H54 (cell line): ENCODE measurements around the gene ELFN2.
A peak's percentile ranks its signal among the peaks of the same experiment; 100 is the strongest.
"Not testable (repeated sequence)": the region's sequence is repeated elsewhere in the genome, so short reads cannot be mapped to it uniquely, and the experiment has no call there.

Experiments used
- DNase-seq: peaks from one replicate; pipeline ENCODE4 v3.0.0; 2011; ENCODE audit warnings: low spot score, mixed read lengths; ENCODE audit not compliant: insufficient read length
- FAIRE-seq: peaks from 3 replicates; lab custom pipeline; 2011; peaks lifted over from hg19 to GRCh38; lab: Jason Lieb, UNC
- POLR2A ChIP-seq: IDR thresholded peaks from 2 replicates; pipeline ENCODE4 v1.6.1; 2011; ENCODE audit warnings: low read depth, mild to moderate bottlenecking, low read length

The ELFN2 gene

DNA sequence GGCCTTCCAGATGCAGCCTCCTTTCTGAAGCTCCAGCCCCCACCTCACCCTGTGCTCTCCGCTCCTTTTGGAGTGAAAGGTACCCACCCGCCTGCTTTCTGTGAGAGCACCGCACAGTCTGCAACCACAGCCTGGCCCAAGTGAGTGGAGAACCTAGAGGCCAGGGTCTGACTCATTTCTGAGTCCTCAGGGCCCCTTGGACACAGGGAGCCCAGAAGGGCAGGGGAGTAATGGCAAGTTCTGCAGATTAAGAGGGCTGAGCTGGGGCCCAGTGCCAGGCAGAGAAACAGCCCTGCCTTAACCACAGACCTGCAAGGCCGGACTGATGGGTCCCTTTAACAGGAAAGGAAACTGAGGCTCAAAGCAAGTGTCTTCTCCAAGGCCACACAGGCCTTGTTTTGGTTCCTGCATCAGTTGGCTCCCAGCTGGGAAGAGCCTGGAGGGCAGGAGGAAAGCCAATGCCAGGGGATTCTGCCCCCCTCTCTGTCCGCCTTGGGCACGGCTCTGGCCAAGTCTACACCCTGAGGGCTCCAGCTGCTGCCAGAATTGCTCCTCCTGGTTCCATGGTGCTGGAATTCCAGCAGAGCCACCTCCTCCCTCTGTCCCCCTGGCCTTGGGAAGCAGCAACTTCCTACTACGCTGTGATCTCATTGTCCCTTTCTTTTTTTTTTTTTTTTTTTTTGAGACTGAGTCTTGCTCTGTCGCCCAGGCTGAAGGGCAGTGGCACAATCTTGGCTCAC is 89.9 kb downstream of the ELFN2 start:
- TF ChIP-seq POLR2A: no peak
- peak; percentile 89 for FAIRE-seq
- DNase-seq: peak; percentile 88

- DNase-seq (no peak), FAIRE-seq (no peak)
- TF ChIP-seq POLR2A: no peak
These were observed 90.7 kb downstream of the ELFN2 start for GRCh38 chr22:37336579-37336978.

DNA sequence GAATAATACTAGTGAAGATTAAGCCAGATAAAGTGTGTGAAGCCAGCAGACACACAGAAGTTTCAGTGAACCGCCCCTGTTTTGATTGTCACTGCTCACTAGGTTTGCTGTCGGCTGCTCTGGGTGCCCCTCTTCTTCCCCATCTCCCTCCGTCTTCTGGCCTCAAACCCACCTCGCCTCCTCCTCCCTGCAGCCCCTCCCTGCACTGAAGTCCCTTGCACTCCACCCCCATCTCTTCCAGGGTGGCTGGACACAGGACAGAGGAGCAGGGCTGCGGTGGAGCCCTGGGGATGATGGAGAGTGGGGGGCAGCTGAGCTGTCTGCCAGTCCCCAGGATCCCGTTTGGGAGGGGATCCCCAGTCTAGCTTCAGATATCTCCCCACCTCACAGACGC is 91.5 kb downstream of the ELFN2 start:
- DNase-seq: no peak
- TF ChIP-seq POLR2A: no peak
- no peak for FAIRE-seq

DNA sequence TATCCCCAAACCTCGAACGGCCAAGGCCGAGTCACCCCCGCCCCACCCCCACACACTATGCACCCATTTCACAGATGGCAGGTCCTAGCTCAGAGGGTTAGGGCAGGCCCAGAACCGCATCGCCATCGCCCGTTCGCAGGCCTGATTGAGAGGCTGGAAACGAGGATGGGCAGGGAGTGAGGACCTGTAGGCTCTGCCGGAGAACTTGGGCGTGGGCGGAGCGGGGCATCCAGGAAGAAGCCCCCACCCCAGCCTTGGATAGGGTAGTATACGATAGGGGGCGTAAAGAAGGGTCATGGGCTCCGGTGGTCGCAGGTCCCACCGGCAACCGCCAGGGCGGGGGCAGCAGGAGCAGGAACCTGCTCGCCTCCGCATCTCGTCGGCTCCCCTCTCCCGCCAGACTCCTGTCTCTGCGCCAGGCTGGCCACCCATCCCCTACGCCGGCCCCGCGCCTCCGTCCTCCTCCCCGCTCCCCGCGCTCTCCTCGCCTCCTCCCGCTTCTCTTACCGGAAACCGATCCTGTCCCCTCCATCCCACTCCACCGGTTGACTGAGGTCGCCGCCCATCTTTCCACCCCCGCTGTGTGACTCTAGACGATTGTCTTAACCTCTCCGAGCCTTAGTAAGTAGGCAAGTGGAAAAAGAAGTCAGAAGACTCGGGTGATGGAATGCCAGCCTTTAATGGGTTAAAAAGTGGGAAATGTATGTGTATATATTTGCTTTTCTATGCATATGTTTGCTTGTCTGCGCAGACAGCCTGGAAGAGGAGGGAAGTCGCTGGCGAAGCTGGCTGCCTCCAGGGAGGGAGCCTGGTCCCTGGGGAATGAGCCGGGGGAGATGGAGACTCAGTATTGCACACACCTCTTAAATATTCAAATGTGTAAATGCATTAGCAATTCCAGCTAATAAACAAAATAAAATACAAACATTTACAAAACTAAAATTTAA is 92.1 kb downstream of the ELFN2 start:
- DNase-seq: no peak
- no peak for TF ChIP-seq POLR2A
- no peak for FAIRE-seq

DNA sequence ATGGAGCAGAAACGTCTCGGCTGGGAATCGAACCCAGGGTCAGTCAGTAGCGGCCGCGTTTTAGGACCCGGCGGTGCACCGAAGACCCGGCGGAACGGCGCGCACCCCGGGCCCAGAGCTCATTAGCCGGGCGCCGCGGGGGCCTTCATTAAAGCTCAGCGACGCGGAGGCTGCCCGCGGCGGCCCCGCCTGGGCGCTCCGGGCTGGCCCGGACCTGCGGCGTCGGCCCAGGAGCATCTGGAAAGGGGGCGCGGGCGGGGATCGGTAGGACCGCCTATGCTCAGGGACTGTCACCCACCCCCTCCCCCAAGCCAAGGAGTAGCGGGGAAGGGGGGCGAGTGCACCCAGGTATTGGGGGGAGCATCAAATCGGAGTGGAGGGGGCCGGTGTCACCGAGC is 92.8 kb downstream of the ELFN2 start:
- no peak for TF ChIP-seq POLR2A
- DNase-seq: no peak
- no peak for FAIRE-seq

- no peak for TF ChIP-seq POLR2A
- no peak for FAIRE-seq
- DNase-seq: no peak
These were observed 93.4 kb downstream of the ELFN2 start for GRCh38 chr22:37333724-37334460.

- no peak for DNase-seq
- FAIRE-seq: no peak
- no peak for TF ChIP-seq POLR2A
These were observed 95.3 kb downstream of the ELFN2 start for GRCh38 chr22:37331856-37332536.

GRCh38 chr22:37331034-37331428 is 96.2 kb downstream of the ELFN2 start:
- DNase-seq (peak; percentile 71), FAIRE-seq (peak; percentile 33)
- TF ChIP-seq POLR2A: no peak

GRCh38 chr22:37330200-37331033 is 96.9 kb downstream of the ELFN2 start:
- TF ChIP-seq POLR2A: no peak
- DNase-seq: peak; percentile 71
- FAIRE-seq: no peak

DNA sequence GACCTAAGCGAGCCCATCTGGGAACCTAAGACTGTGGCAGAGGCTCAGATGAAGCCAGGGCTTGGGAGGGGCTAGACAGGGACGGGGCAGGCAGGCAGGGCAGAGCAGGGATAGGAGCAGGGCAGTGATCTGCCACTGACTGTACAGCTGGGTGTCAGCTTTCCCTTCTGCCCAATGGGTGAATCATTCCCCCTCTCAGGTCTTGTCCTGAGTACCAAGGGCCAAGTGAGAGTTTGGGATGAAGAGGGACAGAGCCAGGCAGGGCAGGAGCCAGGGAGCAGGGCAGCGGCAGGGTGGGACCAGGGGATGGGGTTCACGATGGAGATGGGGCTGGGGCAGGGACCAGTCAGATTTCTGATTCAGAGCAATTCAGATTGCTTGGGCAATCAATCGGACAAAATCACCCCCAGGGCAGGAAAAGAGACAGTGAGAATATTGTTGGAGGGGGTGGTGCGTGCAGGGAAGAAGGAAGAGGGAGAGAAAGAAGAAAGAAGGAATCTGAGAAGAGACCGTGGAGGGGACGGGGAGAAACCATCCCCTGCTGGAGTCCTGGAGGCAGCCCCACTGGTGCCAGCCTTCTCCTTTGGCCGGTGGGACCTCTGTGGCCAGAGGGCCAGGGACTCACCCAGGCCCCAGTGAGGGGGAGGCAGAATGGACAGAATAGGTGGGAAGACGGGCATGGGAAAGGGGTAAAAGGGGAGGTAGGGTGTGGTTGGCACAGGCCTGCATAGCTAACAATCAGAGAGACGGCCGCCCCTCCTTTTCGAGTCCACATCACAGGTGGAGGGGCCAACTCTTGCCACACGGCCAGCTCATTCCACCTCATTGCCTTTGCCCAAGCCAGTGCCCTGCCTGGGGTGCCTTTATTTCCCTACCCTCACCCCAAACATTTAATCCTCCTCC is 97.8 kb downstream of the ELFN2 start:
- no peak for DNase-seq
- FAIRE-seq: no peak
- no peak for TF ChIP-seq POLR2A

GRCh38 chr22:37328538-37329237 is 98.6 kb downstream of the ELFN2 start:
- FAIRE-seq, DNase-seq: not testable (repeated sequence)
